ENCODE results near the gene CCDC63. TPM values are rescaled to one million over a fixed set of nuclear protein-coding genes. Genes with fewer than 3 reads are reported as not detected.

Gene CCDC63
- not detected in 2 replicates for total RNA-seq

GRCh38 chr12:110846615-110847566, at the start of gene CCDC63:
CCDC63 (plus strand) TSS chr12:110846987; CDS start chr12:110852955, 5,968 bp downstream.

GRCh38 chr12:110920324-110920910, 73.6 kb downstream of the CCDC63 start, which contains the start of gene MYL2:
MYL2 (minus strand) TSS chr12:110920579; CDS start chr12:110920529, 50 bp downstream.

Other genes starting within 250 kb of the CCDC63 start
- gene TCTN1, start 232.9 kb upstream of the CCDC63 start, total RNA-seq: 8.0 and 13.0 TPM in 2 replicates
- 3.3 and 6.0 TPM in 2 replicates for gene HVCN1, start 157.9 kb upstream of the CCDC63 start, total RNA-seq
- 94.5 and 124 TPM in 2 replicates for gene PPP1CC, start 104.1 kb upstream of the CCDC63 start, total RNA-seq
- gene MYL2, start 73.6 kb downstream of the CCDC63 start, total RNA-seq: not detected in 2 replicates
- gene CUX2, start 187.2 kb downstream of the CCDC63 start, total RNA-seq: not detected in 2 replicates

Data from endothelial cell of coronary artery (primary cell).